ENCODE data around the gene GSTT4.
"Not testable (repeated sequence)": the region's sequence is repeated elsewhere in the genome, so short reads cannot be mapped to it uniquely, and the experiment has no call there.

GSTT4 gene

DNA sequence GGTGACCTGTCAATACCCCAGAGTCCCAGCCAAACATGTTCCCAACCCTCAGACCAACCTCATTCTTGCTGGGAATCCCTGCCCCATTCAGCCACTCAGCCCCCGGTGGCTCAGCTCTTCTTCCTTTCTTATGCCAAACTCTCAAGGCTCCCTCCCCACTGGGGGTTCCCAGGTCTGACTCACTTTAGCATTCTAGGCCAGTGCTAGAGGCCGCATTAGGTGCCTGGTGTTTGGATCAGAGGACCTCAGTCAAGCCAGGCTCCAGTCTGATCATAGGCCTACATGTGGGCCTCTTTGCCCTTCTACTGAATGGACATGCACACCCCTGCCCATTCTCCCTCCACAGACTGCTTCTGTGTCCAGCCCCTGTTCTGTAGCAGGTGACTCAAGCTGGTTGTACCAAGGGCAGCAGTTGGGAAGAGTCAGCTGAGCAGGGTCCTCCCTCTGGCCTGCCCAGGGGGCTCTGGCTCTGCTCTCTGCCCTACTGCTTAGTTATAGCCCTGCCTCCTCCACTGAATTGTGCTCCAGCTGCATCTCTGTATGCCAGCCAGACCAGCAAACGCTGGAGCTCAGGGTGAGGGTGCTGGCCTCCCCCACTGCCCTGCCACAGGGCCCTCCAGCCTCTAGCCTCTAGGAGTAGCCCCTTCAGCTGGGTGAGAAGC lies 15.5 kb downstream of the GSTT4 start:
- DNase-seq (ENCODE audit: low read depth in 2 of 3, low spot score in 2 of 3), result not testable (repeated sequence)

GRCh38 chr22:23986538-23987178 lies 18.6 kb downstream of the GSTT4 start:
- not testable (repeated sequence) for DNase-seq (ENCODE audit: low read depth in 2 of 3, low spot score in 2 of 3)

GRCh38 chr22:23986089-23986488 lies 19.2 kb downstream of the GSTT4 start:
- not testable (repeated sequence) for DNase-seq (ENCODE audit: low read depth in 2 of 3, low spot score in 2 of 3)

GRCh38 chr22:23984430-23984829 lies 20.8 kb downstream of the GSTT4 start:
- no peak for DNase-seq (ENCODE audit: low read depth in 2 of 3, low spot score in 2 of 3)

GRCh38 chr22:23980567-23980966 lies 24.7 kb downstream of the GSTT4 start:
- not testable (repeated sequence) for DNase-seq (ENCODE audit: low read depth in 2 of 3, low spot score in 2 of 3)

GRCh38 chr22:23979557-23980240 lies 25.6 kb downstream of the GSTT4 start, which contains the start of gene GSTT2:
Gene GSTT2 (plus strand): TSS chr22:23980134.
- not testable (repeated sequence) for DNase-seq (ENCODE audit: low read depth in 2 of 3, low spot score in 2 of 3)

- DNase-seq (ENCODE audit: low read depth in 2 of 3, low spot score in 2 of 3), result not testable (repeated sequence)
These were observed 27.9 kb downstream of the GSTT4 start for GRCh38 chr22:23977304-23977703.

DNA sequence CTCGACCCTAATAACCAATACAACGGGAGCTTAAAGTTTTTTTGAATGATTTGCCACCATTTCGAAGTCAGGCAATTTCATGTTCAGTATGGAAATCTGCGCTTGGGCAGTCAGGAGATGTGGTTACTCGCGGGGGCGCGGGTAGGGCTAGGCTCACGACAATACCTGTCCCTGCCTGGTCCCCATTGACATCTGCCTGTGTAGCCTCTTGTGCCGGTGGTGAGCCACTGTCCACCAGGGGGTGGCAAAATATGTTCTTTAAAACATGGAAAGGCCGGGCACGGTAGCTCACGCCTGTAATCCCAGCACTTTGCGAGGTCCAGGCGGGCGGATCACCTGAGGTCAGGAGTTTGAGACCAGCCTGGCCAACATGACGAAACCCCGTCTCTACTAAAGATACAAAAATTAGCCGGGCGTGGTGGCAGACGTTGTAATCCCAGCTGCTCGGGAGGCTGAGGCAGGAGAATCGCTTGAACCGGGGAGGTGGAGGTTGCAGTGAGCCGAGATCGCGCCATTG lies 30.4 kb downstream of the GSTT4 start:
- DNase-seq (ENCODE audit: low read depth in 2 of 3, low spot score in 2 of 3), result not testable (repeated sequence)

DNA sequence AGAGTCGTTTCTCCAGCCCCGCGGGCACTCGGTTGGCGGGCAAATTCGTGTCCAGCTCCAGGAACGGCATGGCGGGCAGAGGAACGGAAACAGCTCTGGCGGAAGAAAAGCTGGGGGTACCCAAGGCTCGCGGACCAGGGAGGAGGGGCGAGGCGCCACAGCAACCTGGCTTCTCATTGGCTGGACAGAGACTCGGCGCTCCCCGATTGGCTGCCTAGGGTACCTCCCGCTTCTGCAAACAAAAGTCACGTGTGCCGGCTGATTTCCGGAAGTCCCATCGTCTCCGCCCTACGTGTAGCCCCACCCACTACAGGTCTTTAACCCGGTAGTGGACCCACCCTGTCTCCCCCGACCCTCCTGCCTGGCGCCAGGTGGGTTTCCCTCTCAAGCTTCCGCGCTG lies 30.9 kb downstream of the GSTT4 start, which contains the start of gene DDT:
TSS of gene DDT (minus strand) at position 97 of the 400 bp plus-strand sequence. CDS start at position 70, 27 bp downstream.
- not testable (repeated sequence) for DNase-seq (ENCODE audit: low read depth in 2 of 3, low spot score in 2 of 3)

- DNase-seq (ENCODE audit: low read depth in 2 of 3, low spot score in 2 of 3), result not testable (repeated sequence)
These were observed 33.3 kb downstream of the GSTT4 start for GRCh38 chr22:23971927-23972326.

- no peak for DNase-seq (ENCODE audit: low read depth in 2 of 3, low spot score in 2 of 3)
These were observed 34.3 kb downstream of the GSTT4 start for GRCh38 chr22:23970816-23971486.

DNA sequence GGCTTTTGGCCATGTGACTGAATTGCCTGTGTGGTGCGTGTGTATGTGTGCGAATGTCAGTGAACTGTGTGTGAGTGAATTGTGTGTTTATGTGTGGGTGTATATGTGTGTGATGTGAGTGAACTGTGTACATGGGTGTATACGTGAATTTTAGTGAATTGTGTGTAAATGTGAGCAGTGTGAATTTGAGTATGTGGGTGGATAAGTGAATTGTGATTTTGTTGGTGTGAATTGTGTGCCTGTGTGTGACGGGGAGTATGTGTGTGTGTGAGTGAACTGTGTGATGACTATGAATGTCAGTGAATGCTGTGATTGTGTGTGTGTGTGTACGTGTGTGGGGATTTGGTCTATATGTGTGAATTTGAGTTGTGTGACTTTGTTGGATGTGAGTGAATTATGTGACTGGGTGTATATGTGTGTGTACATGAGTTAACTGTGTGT lies 35.0 kb downstream of the GSTT4 start:
- no peak for DNase-seq (ENCODE audit: low read depth in 2 of 3, low spot score in 2 of 3)

DNA sequence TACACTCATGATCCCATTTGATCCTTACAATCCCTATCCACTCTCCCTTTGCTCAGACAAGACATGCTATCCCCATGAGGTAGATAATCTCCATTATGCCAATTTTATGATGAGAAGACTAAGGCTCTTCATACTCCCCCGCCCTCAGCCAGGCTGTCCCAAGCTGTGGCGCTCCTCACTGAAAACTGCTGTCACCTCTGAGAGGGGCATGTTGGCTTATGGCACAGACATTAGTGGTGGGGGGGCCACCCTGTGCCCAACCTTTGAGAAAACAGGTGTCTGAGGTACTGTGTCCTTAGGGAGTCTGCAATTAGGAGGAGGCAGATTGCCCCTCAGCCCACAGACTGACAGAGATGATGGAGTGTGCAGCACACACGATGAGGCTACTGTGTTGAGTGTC lies 36.2 kb downstream of the GSTT4 start:
- DNase-seq (ENCODE audit: low read depth in 2 of 3, low spot score in 2 of 3), result no peak

- DNase-seq (ENCODE audit: low read depth in 2 of 3, low spot score in 2 of 3), result not testable (repeated sequence)
These were observed 38.7 kb downstream of the GSTT4 start, which contains the start of gene DDTL for GRCh38 chr22:23966568-23966967. Gene DDTL (plus strand): TSS chr22:23966888. CDS start chr22:23966915, 27 bp downstream.

DNA sequence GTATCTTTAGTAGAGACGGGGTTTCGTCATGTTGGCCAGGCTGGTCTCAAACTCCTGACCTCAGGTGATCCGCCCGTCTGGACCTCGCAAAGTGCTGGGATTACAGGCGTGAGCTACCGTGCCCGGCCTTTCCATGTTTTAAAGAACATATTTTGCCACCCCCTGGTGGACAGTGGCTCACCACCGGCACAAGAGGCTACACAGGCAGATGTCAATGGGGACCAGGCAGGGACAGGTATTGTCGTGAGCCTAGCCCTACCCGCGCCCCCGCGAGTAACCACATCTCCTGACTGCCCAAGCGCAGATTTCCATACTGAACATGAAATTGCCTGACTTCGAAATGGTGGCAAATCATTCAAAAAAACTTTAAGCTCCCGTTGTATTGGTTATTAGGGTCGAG lies 39.2 kb downstream of the GSTT4 start:
- not testable (repeated sequence) for DNase-seq (ENCODE audit: low read depth in 2 of 3, low spot score in 2 of 3)

- not testable (repeated sequence) for DNase-seq (ENCODE audit: low read depth in 2 of 3, low spot score in 2 of 3)
These were observed 44.0 kb downstream of the GSTT4 start, which contains the start of gene GSTT2B for GRCh38 chr22:23961084-23961771. Gene GSTT2B (minus strand): TSS chr22:23961195. CDS start chr22:23961131, 64 bp downstream.

DNA sequence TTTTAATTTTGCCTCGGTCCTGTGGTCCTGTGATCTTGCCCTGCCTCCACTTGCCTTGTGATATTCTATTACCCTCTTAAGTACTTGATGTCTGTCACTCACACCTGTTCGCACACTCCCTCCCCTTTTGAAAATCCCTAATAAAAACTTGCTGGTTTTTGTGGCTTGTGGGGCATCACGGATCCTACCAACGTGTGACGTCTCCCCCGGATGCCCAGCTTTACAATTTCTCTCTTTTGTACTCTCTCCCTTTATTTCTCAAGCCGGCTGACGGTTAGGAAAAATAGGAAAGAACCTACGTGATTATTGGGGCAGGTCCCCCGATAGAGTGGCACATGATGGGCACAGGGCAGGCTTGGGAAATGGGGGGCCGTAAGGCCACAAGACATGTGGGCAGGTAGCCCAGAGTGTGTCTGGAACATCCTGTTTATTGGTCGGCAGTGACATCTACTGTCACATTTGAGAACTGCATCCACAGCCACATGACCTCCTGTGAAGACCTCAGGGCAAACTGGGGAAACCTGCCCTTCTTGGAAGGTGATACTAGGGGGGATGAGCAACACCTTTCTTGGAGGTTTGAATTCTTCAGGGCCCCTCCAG lies 48.9 kb downstream of the GSTT4 start:
- peak in 2 of 3 experiments; percentile 44 to 81 for DNase-seq (ENCODE audit: low read depth in 2 of 3, low spot score in 2 of 3)

DNA sequence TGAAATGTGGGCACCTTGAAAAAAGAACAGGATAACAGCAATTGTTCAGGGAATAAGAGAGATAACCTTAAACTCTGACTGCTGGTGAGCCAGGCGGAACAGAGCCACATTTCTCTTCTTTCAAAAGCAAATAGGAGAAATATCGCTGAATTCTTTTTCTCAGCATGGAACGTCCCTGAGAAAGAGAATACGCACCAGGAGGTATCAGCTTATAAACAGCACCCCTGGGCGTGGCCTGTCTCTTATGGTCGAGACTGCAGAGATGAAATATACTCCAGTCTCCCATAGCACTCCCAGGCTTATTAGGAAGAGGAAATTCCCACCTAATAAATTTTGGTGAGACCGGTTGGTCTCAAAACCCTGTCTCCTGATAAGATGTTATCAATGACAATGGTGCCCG lies 49.4 kb downstream of the GSTT4 start:
- not testable (repeated sequence) for DNase-seq (ENCODE audit: low read depth in 2 of 3, low spot score in 2 of 3)

- DNase-seq (ENCODE audit: low read depth in 2 of 3, low spot score in 2 of 3), result not testable (repeated sequence)
These were observed 50.3 kb downstream of the GSTT4 start for GRCh38 chr22:23954991-23955305.
